ENCODE data around the gene FNDC3B. TPM values are rescaled to one million over a fixed set of nuclear protein-coding genes. Genes with fewer than 3 reads are reported as not detected.

The FNDC3B gene
- polyA plus RNA-seq, 2 of the 4 experiments (the other 2 are of a cell fraction) = 29.5 to 33.6 TPM

GRCh38 chr3:172012775-172013174, 26.6 kb upstream of the FNDC3B start:
- H3K4me2 ChIP-seq = peak overlapping the region; percentile 45
- ATAC-seq = no peak
- no peaks in the 10 kb centered on the region for H3K9me3 ChIP-seq
- no peak for DNase-seq (ENCODE audit: low read depth in 1 of 2, low spot score in 1 of 2)
- H3K27ac ChIP-seq = peak overlapping the region; percentile 22 to 39; a peak in 4 of 6 replicates
- H3K4me3 ChIP-seq = no peak overlapping the region
- 38% methylated on average over 1 of the region's 1 CpG for WGBS (ENCODE audit: missing lambda C conversion rate)
- CTCF ChIA-PET = no interaction called here
- H3K4me1 ChIP-seq = peaks cover 12% of the 10 kb centered on the region; the same call in 1 of the 3 replicates
- no peak for FAIRE-seq
- POLR2A ChIA-PET = no interaction called here
- TF ChIP-seq E2F6 (IDR thresholded peaks at IDR 0.05; ENCODE audit: borderline replicate concordance, low read depth) (no peak), CBX2 (IDR thresholded peaks at IDR 0.05; ENCODE audit: borderline replicate concordance, low read depth) (no peak), ELK1 (IDR thresholded peaks at IDR 0.05; ENCODE audit: low read depth, low read length) (no peak), FOSL2 (IDR thresholded peaks at IDR 0.05) (no peak), FOSL2 (CRISPR knock-in tag; IDR thresholded peaks at IDR 0.05) (no peak), PBX3 (IDR thresholded peaks at IDR 0.05) (no peak), RNF2 (IDR thresholded peaks at IDR 0.05; ENCODE audit: borderline replicate concordance, low read depth) (no peak), REST (IDR thresholded peaks at IDR 0.05) (no peak), HES2 (IDR thresholded peaks at IDR 0.05) (no peak), KDM1A (IDR thresholded peaks at IDR 0.05; ENCODE audit: low read depth) (no peak), HOXB5 (CRISPR knock-in tag; IDR thresholded peaks at IDR 0.05) (no peak), NPAS2 (CRISPR knock-in tag; IDR thresholded peaks at IDR 0.05; ENCODE audit: borderline replicate concordance) (no peak), HOXA7 (CRISPR knock-in tag; IDR thresholded peaks at IDR 0.05) (no peak), RARB (CRISPR knock-in tag; IDR thresholded peaks at IDR 0.05) (no peak), SREBF2 (IDR thresholded peaks at IDR 0.05) (no peak), HDAC2 (IDR thresholded peaks at IDR 0.05) (no peak), NR3C1 (IDR thresholded peaks at IDR 0.05) (no peak), EHMT2 (IDR thresholded peaks at IDR 0.05; ENCODE audit: low read depth) (no peak), CHD2 (IDR thresholded peaks at IDR 0.05; ENCODE audit: low read length, partially characterized antibody) (no peak)

GRCh38 chr3:172014145-172014544, 25.2 kb upstream of the FNDC3B start:
- CTCF ChIA-PET = no interaction called here
- Histone ChIP-seq H3K27ac (no peak overlapping the region), H3K4me3 (no peak overlapping the region), H3K9me3 (no peaks in the 10 kb centered on the region), H3K4me2 (no peak overlapping the region), H3K4me1 (peaks cover 12% of the 10 kb centered on the region; the same call in 1 of the 3 replicates)
- DNase-seq (ENCODE audit: low read depth in 1 of 2, low spot score in 1 of 2) = no peak
- no peak for FAIRE-seq
- ATAC-seq = no peak
- no peak for TF ChIP-seq HMGXB4 (CRISPR knock-in tag; IDR thresholded peaks at IDR 0.05; ENCODE audit: borderline replicate concordance)
- TF ChIP-seq EHMT2 (IDR thresholded peaks at IDR 0.05; ENCODE audit: low read depth) = no peak
- TF ChIP-seq HOXA7 (CRISPR knock-in tag; IDR thresholded peaks at IDR 0.05) = no peak
- no peak for TF ChIP-seq TP53 (CRISPR knock-in tag; IDR thresholded peaks at IDR 0.05)
- no peak for TF ChIP-seq RNF2 (IDR thresholded peaks at IDR 0.05; ENCODE audit: borderline replicate concordance, low read depth)
- TF ChIP-seq EP300 (IDR thresholded peaks at IDR 0.05) = no peak
- TF ChIP-seq HDAC2 (IDR thresholded peaks at IDR 0.05) = no peak
- no peak for TF ChIP-seq ZSCAN20 (CRISPR knock-in tag; IDR thresholded peaks at IDR 0.05)
- no peak for TF ChIP-seq USF2 (IDR thresholded peaks at IDR 0.05)
- no peak for TF ChIP-seq CHD2 (IDR thresholded peaks at IDR 0.05; ENCODE audit: low read length, partially characterized antibody)
- TF ChIP-seq HEYL (CRISPR knock-in tag; IDR thresholded peaks at IDR 0.05) = no peak
- TF ChIP-seq RCOR1 (IDR thresholded peaks at IDR 0.05; ENCODE audit: low read depth, low read length) = no peak
- TF ChIP-seq NPAS2 (CRISPR knock-in tag; IDR thresholded peaks at IDR 0.05; ENCODE audit: borderline replicate concordance) = no peak
- POLR2A ChIA-PET = no interaction called here
- 82% methylated on average over 5 of the region's 5 CpGs for WGBS (ENCODE audit: missing lambda C conversion rate)

Data from A549 (cell line).